ENCODE data around the gene BAIAP3. TPM values are rescaled to one million over a fixed set of nuclear protein-coding genes. Genes with fewer than 3 reads are reported as not detected.

Gene BAIAP3
- total and polyA plus RNA-seq, 10 of the 15 experiments (the other 5 are each of a cell fraction or from before 2014, with no cell fraction given): 0.03 to 0.56 (median 0.17) TPM; not detected in 3

GRCh38 chr16:1288813-1289476, 44.5 kb upstream of the BAIAP3 start:
- 9% methylated on average over 18 of the region's 20 CpGs for WGBS (ENCODE audit: insufficient coverage, insufficient replicate concordance, low lambda C conversion rate, missing lambda C conversion rate)

GRCh38 chr16:1289477-1289866, 44.0 kb upstream of the BAIAP3 start:
- WGBS (ENCODE audit: insufficient coverage, insufficient replicate concordance, low lambda C conversion rate, missing lambda C conversion rate): 7% methylated on average over 13 of the region's 17 CpGs
- no TSS peak for BruUV-seq (replicated peaks)

More at GRCh38 chr16:1288813-1289476, 44.5 kb upstream of the BAIAP3 start:
- BruUV-seq (replicated peaks): no TSS peak
- Histone ChIP-seq H3K36me3 (ENCODE audit: control insufficient read depth in 2 of 2, insufficient read depth in 2 of 2, low read length in 1 of 2) (no peaks in the 10 kb centered on the region), H3K27ac (ENCODE audit: control insufficient read depth, insufficient read depth) (no peak overlapping the region), H4K20me1 (ENCODE audit: control insufficient read depth, insufficient read depth) (no peaks in the 10 kb centered on the region), H3K4me1 (ENCODE audit: control insufficient read depth, insufficient read depth, low read length) (no peaks in the 10 kb centered on the region), H3K9ac (ENCODE audit: control insufficient read depth, insufficient read depth, low read length) (no peak overlapping the region), H3K9me3 (replicated peaks; ENCODE audit: control insufficient read depth, insufficient read depth, low read length) (no peaks in the 10 kb centered on the region), H2AFZ (ENCODE audit: control insufficient read depth, low read depth, low read length) (no peak overlapping the region), H3K4me3 (no peak overlapping the region), H3K79me2 (ENCODE audit: control insufficient read depth, insufficient read depth, low read length) (no peaks in the 10 kb centered on the region), H3K27me3 (replicated peaks in 1 of 2; ENCODE audit: control insufficient read depth in 2 of 2, insufficient read depth in 2 of 2, low read length in 1 of 2) (no peaks in the 10 kb centered on the region; a peak in 2 of 4 replicates), H3K4me2 (ENCODE audit: control insufficient read depth, insufficient read depth) (no peak overlapping the region)
- no peak for FAIRE-seq
- CTCF ChIA-PET: no interaction called here
- TF ChIP-seq NRF1 (conservative IDR thresholded peaks at IDR 0.05; ENCODE audit: low read depth, low read length): no peak
- no peak for TF ChIP-seq MTA3 (IDR thresholded peaks at IDR 0.05; ENCODE audit: borderline replicate concordance, low read length)
- no peak for TF ChIP-seq YBX1 (IDR thresholded peaks at IDR 0.05)
- no peak for TF ChIP-seq CBX5 (IDR thresholded peaks at IDR 0.05; ENCODE audit: low read depth)
- no peak for TF ChIP-seq CREB1 (IDR thresholded peaks at IDR 0.05; ENCODE audit: low read depth)
- no peak for TF ChIP-seq MEF2B (IDR thresholded peaks at IDR 0.05; ENCODE audit: partially characterized antibody, poor library complexity, severe bottlenecking)
- no peak for TF ChIP-seq ZSCAN29 (IDR thresholded peaks at IDR 0.05)
- no peak for TF ChIP-seq IKZF2 (IDR thresholded peaks at IDR 0.05)
- no peak for TF ChIP-seq SIX5 (IDR thresholded peaks at IDR 0.05; ENCODE audit: low read depth, low read length, severe bottlenecking)
- no peak for TF ChIP-seq HDAC2 (IDR thresholded peaks at IDR 0.05)
- TF ChIP-seq ASH2L (IDR thresholded peaks at IDR 0.05; ENCODE audit: borderline replicate concordance, low read depth): no peak
- no peak for TF ChIP-seq SMAD1 (IDR thresholded peaks at IDR 0.05; ENCODE audit: low read depth, partially characterized antibody)
- POLR2A ChIA-PET: no interaction called here
- in situ Hi-C loops (cut with MboI) (no loop called here), intact Hi-C loops (cut with micrococcal nuclease; ENCODE audit: unreplicated experiment) (no loop called here)
- DNase-seq (ENCODE audit: low read depth, low spot score): no peak
- ATAC-seq: no peak
- SMC1A ChIA-PET (ENCODE audit: uncharacterized antibody, unreplicated experiment): no interaction called here
- RAD21 ChIA-PET (ENCODE audit: unreplicated experiment): no interaction called here

More at GRCh38 chr16:1289477-1289866, 44.0 kb upstream of the BAIAP3 start:
- intact Hi-C loops (cut with micrococcal nuclease; ENCODE audit: unreplicated experiment): no loop called here
- CTCF ChIA-PET: no interaction called here
- in situ Hi-C loops (cut with MboI): no loop called here
- Histone ChIP-seq H3K27me3 (replicated peaks in 1 of 2; ENCODE audit: control insufficient read depth in 2 of 2, insufficient read depth in 2 of 2, low read length in 1 of 2) (no peaks in the 10 kb centered on the region; a peak in 2 of 4 replicates), H3K4me2 (ENCODE audit: control insufficient read depth, insufficient read depth) (no peak overlapping the region), H3K9ac (ENCODE audit: control insufficient read depth, insufficient read depth, low read length) (no peak overlapping the region), H4K20me1 (ENCODE audit: control insufficient read depth, insufficient read depth) (no peaks in the 10 kb centered on the region), H3K4me3 (no peak overlapping the region), H3K27ac (ENCODE audit: control insufficient read depth, insufficient read depth) (no peak overlapping the region), H2AFZ (ENCODE audit: control insufficient read depth, low read depth, low read length) (no peak overlapping the region), H3K4me1 (ENCODE audit: control insufficient read depth, insufficient read depth, low read length) (no peaks in the 10 kb centered on the region), H3K36me3 (ENCODE audit: control insufficient read depth in 2 of 2, insufficient read depth in 2 of 2, low read length in 1 of 2) (no peaks in the 10 kb centered on the region), H3K9me3 (replicated peaks; ENCODE audit: control insufficient read depth, insufficient read depth, low read length) (no peaks in the 10 kb centered on the region), H3K79me2 (ENCODE audit: control insufficient read depth, insufficient read depth, low read length) (no peaks in the 10 kb centered on the region)
- TF ChIP-seq CTCF (IDR thresholded peaks at IDR 0.05 in 2 of 3, conservative IDR thresholded peaks at IDR 0.05 in 1 of 3; ENCODE audit: control insufficient read depth in 2 of 3, extremely low read depth in 1 of 3, insufficient read depth in 1 of 3, low read depth in 3 of 3, low read length in 3 of 3) (no peak), BRCA1 (IDR thresholded peaks at IDR 0.05; ENCODE audit: low read depth, low read length) (no peak), ZNF207 (IDR thresholded peaks at IDR 0.05; ENCODE audit: borderline replicate concordance) (no peak), ZNF384 (IDR thresholded peaks at IDR 0.05; ENCODE audit: borderline replicate concordance, low read depth, low read length) (no peak)
- SMC1A ChIA-PET (ENCODE audit: uncharacterized antibody, unreplicated experiment): no interaction called here
- POLR2A ChIA-PET: no interaction called here
- RAD21 ChIA-PET (ENCODE audit: unreplicated experiment): no interaction called here
- ATAC-seq: no peak
- FAIRE-seq: no peak
- DNase-seq (ENCODE audit: low read depth, low spot score): no peak
